OCI-LY1 (cell line): ENCODE measurements around the gene CNTN5.

Experiments
- H2AFZ ChIP-seq: fragments of 200-600 bp; sonication (generic), shearing (Covaris generic); 2 replicates; pipeline ENCODE4 v1.6.0; 2014; ENCODE audit warnings: antibody characterized with exemption, mild to moderate bottlenecking, low read length
- H3F3A ChIP-seq: fragments of 200-600 bp; sonication (generic), shearing (Covaris generic); 2 replicates; pipeline ENCODE4 v1.6.0; 2014; ENCODE audit warnings: mild to moderate bottlenecking, antibody characterized with exemption, low read length, moderate library complexity; ENCODE audit not compliant: insufficient read depth
- H3K27ac ChIP-seq: fragments of 200-600 bp; sonication (generic); 2 replicates; pipeline ENCODE4 v1.5.1; 2014; ENCODE audit warnings: low read length, mixed run types, mild to moderate bottlenecking, low read depth; ENCODE audit not compliant: poor library complexity, severe bottlenecking
- H3K27me3 ChIP-seq: fragments of 200-600 bp; sonication (generic); 2 replicates; pipeline ENCODE4 v1.6.0; 2014; ENCODE audit warnings: antibody characterized with exemption, mild to moderate bottlenecking, low read length, moderate library complexity; ENCODE audit not compliant: insufficient read depth
- H3K36me3 ChIP-seq: fragments of 200-600 bp; sonication (generic); 2 replicates; pipeline ENCODE4 v1.6.1; 2014; ENCODE audit warnings: mild to moderate bottlenecking, antibody characterized with exemption, low read length, moderate library complexity, mixed read lengths; ENCODE audit not compliant: insufficient read depth
- H3K4me1 ChIP-seq: fragments of 200-600 bp; sonication (generic); 2 replicates; pipeline ENCODE4 v1.5.1; 2014; ENCODE audit warnings: mild to moderate bottlenecking, low read length, moderate library complexity; ENCODE audit not compliant: insufficient read depth, severe bottlenecking
- H3K4me2 ChIP-seq: fragments of 200-600 bp; sonication (generic), shearing (Covaris generic); 2 replicates; pipeline ENCODE4 v1.6.1; 2014; ENCODE audit warnings: low read length
- H3K4me3 ChIP-seq: fragments of 200-600 bp; sonication (generic); 2 replicates; pipeline ENCODE4 v1.5.1; 2014; ENCODE audit warnings: low read length, low read depth, mild to moderate bottlenecking, mixed read lengths; ENCODE audit not compliant: poor library complexity, severe bottlenecking
- H3K79me2 ChIP-seq: fragments of 200-600 bp; shearing (Covaris generic); 2 replicates; pipeline ENCODE4 v1.6.1; 2016; ENCODE audit warnings: mixed run types, low read length, mixed read lengths; ENCODE audit not compliant: insufficient read depth
- H3K9ac ChIP-seq: fragments of 200-600 bp; sonication (generic), shearing (Covaris generic); 2 replicates; pipeline ENCODE4 v1.6.1; 2014; ENCODE audit warnings: mild to moderate bottlenecking, low read length, mixed read lengths
- H3K9me2 ChIP-seq: fragments of 200-600 bp; sonication (generic), shearing (Covaris generic); 2 replicates; pipeline ENCODE4 v1.6.1; 2014; ENCODE audit warnings: low read depth, mild to moderate bottlenecking, low read length, mixed read lengths
- H3K9me3 ChIP-seq: fragments of 200-600 bp; shearing (Covaris generic); 2 replicates; pipeline ENCODE4 v1.6.1; 2014; ENCODE audit warnings: low read length, mixed read lengths
- H4K20me1 ChIP-seq: fragments of 200-600 bp; sonication (generic), shearing (Covaris generic); 2 replicates; pipeline ENCODE4 v1.6.0; 2016; ENCODE audit warnings: mild to moderate bottlenecking, low read length; ENCODE audit not compliant: insufficient read depth
- EZH2 ChIP-seq: fragments of 200-600 bp; sonication (generic), shearing (Covaris generic); IDR thresholded peaks from 2 replicates; pipeline ENCODE4 v1.8.0; 2017; ENCODE audit warnings: borderline replicate concordance, mixed run types, mild to moderate bottlenecking, antibody characterized with exemption, low read length, moderate library complexity, mixed read lengths
- TF ChIP-seq, protein P1 (sequence below): fragments of 200-600 bp; sonication (generic), shearing (Covaris generic); IDR thresholded peaks from 2 replicates; pipeline ENCODE4 v1.5.1; 2017; ENCODE audit warnings: mild to moderate bottlenecking, antibody characterized with exemption, low read length, moderate library complexity, mixed read lengths

Gene CNTN5

GRCh38 chr11:100354736-100355135 is 1334.0 kb downstream of the CNTN5 start:
- Histone ChIP-seq H3K9me2 (no peaks in the 10 kb centered on the region), H2AFZ (no peak overlapping the region), H3K27me3 (no peaks in the 10 kb centered on the region), H3K9ac (no peak overlapping the region), H3K4me1 (no peaks in the 10 kb centered on the region), H3K27ac (no peak overlapping the region), H3K4me2 (no peak overlapping the region), H4K20me1 (no peaks in the 10 kb centered on the region), H3K9me3 (no peaks in the 10 kb centered on the region), H3K36me3 (no peaks in the 10 kb centered on the region), H3K79me2 (no peaks in the 10 kb centered on the region), H3F3A (no peaks in the 10 kb centered on the region), H3K4me3 (no peak overlapping the region)
- TF ChIP-seq EZH2, result no peak

DNA sequence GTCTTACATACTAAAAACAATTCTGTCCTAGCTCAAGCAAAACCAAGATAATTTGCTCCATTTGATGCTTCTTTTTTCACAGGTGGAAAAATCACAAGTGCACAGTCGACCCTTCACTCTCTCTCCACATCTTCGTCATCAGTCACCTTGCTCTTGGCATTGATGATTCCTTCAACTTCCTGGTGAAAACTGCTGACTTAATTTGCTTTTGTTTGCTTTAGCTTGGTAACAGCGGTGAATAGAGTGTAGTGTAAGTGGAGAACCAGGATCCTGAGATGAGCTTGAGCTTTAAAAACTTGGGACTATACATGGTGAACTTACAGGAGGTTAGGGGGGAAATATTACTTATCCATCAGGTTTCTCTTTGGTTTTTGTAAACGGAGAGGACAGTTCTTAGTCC is 1335.3 kb downstream of the CNTN5 start:
- no peak overlapping the region for H2AFZ ChIP-seq
- no peak overlapping the region for H3K27ac ChIP-seq
- no peaks in the 10 kb centered on the region for H3K36me3 ChIP-seq
- no peak overlapping the region for H3K4me3 ChIP-seq
- no peaks in the 10 kb centered on the region for H3K9me3 ChIP-seq
- no peaks in the 10 kb centered on the region for H3K9me2 ChIP-seq
- no peak overlapping the region for H3K4me2 ChIP-seq
- TF ChIP-seq EZH2, result no peak
- TF ChIP-seq, protein P1, sequence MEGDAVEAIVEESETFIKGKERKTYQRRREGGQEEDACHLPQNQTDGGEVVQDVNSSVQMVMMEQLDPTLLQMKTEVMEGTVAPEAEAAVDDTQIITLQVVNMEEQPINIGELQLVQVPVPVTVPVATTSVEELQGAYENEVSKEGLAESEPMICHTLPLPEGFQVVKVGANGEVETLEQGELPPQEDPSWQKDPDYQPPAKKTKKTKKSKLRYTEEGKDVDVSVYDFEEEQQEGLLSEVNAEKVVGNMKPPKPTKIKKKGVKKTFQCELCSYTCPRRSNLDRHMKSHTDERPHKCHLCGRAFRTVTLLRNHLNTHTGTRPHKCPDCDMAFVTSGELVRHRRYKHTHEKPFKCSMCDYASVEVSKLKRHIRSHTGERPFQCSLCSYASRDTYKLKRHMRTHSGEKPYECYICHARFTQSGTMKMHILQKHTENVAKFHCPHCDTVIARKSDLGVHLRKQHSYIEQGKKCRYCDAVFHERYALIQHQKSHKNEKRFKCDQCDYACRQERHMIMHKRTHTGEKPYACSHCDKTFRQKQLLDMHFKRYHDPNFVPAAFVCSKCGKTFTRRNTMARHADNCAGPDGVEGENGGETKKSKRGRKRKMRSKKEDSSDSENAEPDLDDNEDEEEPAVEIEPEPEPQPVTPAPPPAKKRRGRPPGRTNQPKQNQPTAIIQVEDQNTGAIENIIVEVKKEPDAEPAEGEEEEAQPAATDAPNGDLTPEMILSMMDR, result no peak
- no peaks in the 10 kb centered on the region for H3K79me2 ChIP-seq
- no peaks in the 10 kb centered on the region for H3K27me3 ChIP-seq
- H3K4me1 ChIP-seq, result no peaks in the 10 kb centered on the region
- H3F3A ChIP-seq, result no peaks in the 10 kb centered on the region
- H4K20me1 ChIP-seq, result no peaks in the 10 kb centered on the region
- H3K9ac ChIP-seq, result no peak overlapping the region

- Histone ChIP-seq H3K4me1 (no peaks in the 10 kb centered on the region), H3K9me3 (no peaks in the 10 kb centered on the region), H3K4me2 (no peak overlapping the region), H3K27ac (no peak overlapping the region), H3K27me3 (no peaks in the 10 kb centered on the region), H3K4me3 (no peak overlapping the region), H2AFZ (no peak overlapping the region), H3K9ac (no peak overlapping the region), H4K20me1 (no peaks in the 10 kb centered on the region), H3K9me2 (no peaks in the 10 kb centered on the region), H3F3A (no peaks in the 10 kb centered on the region), H3K79me2 (no peaks in the 10 kb centered on the region), H3K36me3 (no peaks in the 10 kb centered on the region)
- TF ChIP-seq, protein P1, result no peak
- no peak for TF ChIP-seq EZH2
Measured at GRCh38 chr11:100359281-100359680, 1338.5 kb downstream of the CNTN5 start.

DNA sequence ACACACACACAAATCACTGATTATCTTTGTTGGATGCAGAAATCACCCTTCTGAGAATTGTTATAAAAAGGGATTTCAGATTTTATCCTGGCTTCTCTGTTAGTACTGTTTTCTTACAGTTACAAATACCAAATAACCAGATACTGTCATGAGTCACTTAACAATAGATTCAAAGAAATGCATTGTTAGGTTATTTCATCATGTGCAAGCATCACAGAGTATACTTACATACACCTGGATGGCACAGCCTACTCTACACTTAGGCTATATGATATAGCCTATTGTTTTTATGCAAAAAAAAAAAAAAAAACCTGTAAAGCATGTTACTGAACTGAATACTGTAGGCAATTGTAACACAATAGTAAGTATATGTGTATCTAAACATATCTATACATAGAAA is 1347.1 kb downstream of the CNTN5 start:
- TF ChIP-seq, protein P1, result no peak
- no peak for TF ChIP-seq EZH2

More for the DNA sequence above, 1347.1 kb downstream of the CNTN5 start:
- Histone ChIP-seq H3K27me3 (no peaks in the 10 kb centered on the region), H4K20me1 (no peaks in the 10 kb centered on the region), H3F3A (no peaks in the 10 kb centered on the region), H3K9me3 (no peaks in the 10 kb centered on the region), H3K27ac (no peak overlapping the region), H3K4me2 (no peak overlapping the region), H3K4me3 (no peak overlapping the region), H3K9me2 (no peaks in the 10 kb centered on the region), H3K4me1 (no peaks in the 10 kb centered on the region), H3K79me2 (no peaks in the 10 kb centered on the region), H3K36me3 (no peaks in the 10 kb centered on the region), H3K9ac (no peak overlapping the region), H2AFZ (no peak overlapping the region)
